IPS-18c (cell line): Measurements from ENCODE around the gene DLG4.

Source experiments
- H3K4me3 ChIP-seq: 2 replicates; pipeline ENCODE4 v1.7.0; 2013; ENCODE audit warnings: low read depth, mild to moderate bottlenecking, low read length, moderate library complexity; ENCODE audit not compliant: insufficient read depth
- H3K9me3 ChIP-seq: one replicate; pipeline ENCODE4 v1.6.1; 2013; ENCODE audit warnings: mild to moderate bottlenecking, low read length, moderate library complexity; ENCODE audit not compliant: control insufficient read depth, insufficient read depth

The DLG4 gene

DNA sequence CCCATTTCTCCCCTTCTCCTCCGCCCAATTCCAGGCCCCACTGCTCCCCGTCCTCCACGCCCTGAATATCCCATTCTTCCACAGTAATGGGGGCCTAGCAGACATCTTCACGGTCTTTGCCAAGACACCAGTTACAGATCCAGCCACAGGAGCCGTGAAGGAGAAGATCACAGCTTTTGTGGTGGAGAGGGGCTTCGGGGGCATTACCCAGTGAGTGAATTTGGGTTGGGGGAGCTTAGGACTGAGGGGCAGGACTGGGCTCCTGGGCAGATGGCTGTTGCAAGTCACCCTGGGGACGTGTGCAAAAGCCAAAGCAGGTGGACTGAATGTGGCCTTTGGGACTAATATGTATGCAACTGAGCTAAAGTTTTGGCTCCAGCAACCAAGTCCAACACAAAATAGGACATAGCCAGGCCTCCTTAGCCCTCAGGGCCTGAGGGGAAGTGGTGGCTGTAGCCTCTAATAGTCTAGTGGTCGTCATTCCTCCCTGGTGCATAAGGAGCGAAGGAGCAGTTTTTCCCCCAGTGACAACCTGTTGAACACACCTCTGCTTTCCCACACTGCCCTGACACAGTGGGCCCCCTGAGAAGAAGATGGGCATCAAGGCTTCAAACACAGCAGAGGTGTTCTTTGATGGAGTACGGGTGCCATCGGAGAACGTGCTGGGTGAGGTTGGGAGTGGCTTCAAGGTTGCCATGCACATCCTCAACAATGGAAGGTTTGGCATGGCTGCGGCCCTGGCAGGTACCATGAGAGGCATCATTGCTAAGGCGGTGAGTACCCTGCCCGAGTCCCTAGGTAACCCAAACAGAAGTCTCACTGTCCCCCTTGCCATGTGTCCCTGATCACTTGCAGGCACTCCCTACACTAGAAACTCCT, 2.7 kb upstream of the DLG4 start:
- Histone ChIP-seq H3K4me3 (no peak overlapping the region), H3K9me3 (no peaks in the 10 kb centered on the region)

DNA sequence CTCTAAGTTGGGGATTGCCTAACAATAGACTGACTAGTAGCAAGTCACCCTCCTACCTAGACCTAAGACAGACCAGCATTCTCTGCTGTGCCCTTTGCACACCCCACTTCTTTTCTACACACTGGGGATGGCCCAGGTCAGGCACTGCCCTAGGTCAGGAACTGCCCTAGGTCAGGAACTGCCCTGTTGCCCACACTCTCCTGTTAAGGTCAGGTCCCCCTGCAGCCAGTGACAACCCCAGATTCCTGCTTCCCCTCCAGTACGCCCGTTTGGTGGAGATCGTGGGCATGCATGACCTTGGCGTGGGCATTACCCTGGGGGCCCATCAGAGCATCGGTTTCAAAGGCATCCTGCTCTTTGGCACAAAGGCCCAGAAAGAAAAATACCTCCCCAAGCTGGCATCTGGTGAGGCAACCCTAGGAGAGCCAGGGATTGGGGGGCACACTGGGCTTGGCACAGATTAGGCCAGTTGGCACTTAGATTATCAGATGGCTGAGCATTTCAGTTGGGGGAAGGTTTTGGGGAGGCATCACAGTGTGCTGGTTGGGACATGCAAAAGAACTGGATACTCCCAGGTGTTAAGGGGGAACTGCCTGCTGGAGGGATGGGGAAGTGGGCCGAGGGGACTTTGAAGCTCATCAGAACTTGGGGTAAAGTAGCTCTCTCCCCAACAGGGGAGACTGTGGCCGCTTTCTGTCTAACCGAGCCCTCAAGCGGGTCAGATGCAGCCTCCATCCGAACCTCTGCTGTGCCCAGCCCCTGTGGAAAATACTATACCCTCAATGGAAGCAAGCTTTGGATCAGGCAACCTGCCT, 1.8 kb upstream of the DLG4 start:
- Histone ChIP-seq H3K4me3 (no peak overlapping the region), H3K9me3 (no peaks in the 10 kb centered on the region)

- Histone ChIP-seq H3K4me3 (peak overlapping the region; percentile 85), H3K9me3 (no peaks in the 10 kb centered on the region)
Measured at GRCh38 chr17:7220593-7221277, 1.1 kb upstream of the DLG4 start.

GRCh38 chr17:7219229-7219811, 316 bp downstream of the DLG4 start:
- Histone ChIP-seq H3K4me3 (peak overlapping the region; percentile 85; the same call in 1 of the 2 replicates), H3K9me3 (no peaks in the 10 kb centered on the region)

- H3K9me3 ChIP-seq = no peaks in the 10 kb centered on the region
- H3K4me3 ChIP-seq = 0 out of 2 replicates have a peak overlapping the region, but pooled peaks have one; percentile 85
Measured at GRCh38 chr17:7218758-7219157, 878 bp downstream of the DLG4 start.

DNA sequence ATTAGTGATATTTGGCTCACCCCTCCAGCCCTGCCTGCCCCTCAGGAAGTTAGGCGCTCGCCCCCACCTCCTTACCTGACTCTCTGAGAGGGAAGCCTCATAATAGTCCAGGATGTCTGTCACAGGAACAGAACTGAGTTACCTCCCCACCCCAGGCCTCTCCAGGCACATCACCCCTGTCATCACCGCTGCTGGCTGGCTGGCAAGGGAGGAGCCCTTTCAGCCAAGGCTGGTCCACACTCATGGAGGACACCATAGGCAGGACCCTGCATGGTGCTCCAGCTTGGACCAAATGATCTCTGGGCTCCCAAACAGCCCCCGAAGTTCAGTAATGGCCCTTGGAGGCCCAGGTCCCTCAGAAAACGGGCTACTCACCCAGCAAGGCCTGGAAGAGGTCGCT, 1.5 kb downstream of the DLG4 start:
- Histone ChIP-seq H3K9me3 (no peaks in the 10 kb centered on the region), H3K4me3 (no peak overlapping the region; the same call in 1 of the 2 replicates)

DNA sequence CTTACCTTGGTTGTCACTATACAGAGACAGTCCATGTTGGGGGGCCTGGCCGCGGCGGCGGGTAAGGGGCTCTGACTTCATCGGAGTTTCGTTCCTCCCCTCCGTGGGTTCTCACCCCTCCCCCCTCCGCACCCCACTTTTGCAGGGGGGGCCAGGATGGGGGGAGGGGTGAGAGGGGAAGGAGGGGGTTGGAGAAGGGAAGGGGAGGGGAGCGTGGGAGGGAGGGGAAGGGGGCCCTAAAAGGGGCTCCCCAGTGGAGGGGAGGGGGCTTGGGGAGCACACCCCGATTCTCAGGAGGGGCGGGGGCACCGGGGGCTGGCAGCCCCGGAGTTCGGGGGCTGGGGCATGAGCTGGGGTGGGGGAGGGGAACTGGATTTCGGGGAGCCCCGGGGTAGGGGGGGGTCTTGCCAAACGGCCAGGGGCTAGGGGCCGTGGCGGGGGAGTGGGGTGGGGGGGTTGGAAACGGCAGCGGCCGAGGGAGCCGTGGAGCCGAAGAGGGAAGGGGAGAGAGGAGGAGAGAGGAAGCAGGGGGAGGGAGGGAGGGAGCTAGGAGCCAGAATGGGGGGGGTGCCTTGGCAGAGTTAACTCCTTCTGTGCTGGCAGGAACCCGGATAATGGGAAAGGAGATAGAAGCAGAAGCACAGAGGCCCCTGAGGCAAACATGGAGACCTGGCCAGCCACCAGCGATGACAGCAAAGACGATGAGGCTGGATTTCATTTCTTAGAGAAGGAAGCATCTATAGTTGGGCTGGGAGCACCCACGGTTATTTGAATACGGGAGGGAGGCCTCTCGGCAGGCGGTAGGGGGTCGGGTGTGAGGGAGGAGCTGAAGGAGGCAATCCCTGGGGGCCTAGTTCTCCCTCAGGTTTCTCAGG, 2.3 kb downstream of the DLG4 start:
- H3K9me3 ChIP-seq = no peaks in the 10 kb centered on the region
- peak overlapping the region; percentile 48 for H3K4me3 ChIP-seq

DNA sequence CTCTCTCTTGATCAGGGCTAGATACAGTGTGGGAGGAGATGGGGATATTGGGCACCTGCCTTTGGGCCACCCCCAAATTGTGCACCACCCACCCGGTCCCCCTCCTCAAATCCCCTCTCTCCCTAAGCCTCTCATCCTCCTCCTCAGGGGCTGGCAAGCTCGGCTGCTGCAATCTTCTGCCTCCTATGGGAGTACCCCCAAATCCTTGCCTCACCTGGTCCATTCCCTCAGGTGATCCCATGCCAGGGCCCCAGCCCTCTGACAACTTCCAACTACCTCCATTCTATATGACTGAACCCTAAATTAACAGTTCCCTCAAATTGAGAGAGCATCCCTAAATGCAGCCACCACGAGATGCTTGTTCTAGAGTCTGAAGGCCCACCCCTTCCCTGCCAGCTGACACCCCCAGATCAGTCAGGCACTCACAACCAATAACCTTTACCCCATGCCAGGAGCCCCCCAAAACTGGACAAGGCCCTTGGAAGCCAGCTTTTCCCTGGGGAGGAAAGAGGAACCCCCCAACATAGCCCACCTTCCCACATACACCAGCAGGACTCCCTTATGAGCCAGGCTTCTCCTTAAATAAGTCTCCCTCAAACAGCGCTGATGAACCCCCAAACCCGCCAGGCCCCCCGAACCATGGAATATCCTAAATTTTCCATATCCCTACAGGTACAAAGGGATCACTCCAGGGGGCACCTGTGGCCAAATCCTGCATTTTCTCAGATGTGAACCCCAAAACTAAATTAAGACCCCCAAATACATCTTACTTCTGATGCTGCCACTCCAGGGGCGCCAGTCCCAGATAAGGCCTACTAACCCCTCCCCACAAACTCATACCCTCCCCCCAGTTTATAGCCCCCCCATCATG, 3.2 kb downstream of the DLG4 start:
- peak overlapping the region; percentile 48 for H3K4me3 ChIP-seq
- H3K9me3 ChIP-seq = no peaks in the 10 kb centered on the region

- peak overlapping the region; percentile 48 for H3K4me3 ChIP-seq
- no peaks in the 10 kb centered on the region for H3K9me3 ChIP-seq
Measured at GRCh38 chr17:7215652-7216180, 3.9 kb downstream of the DLG4 start.

- H3K4me3 ChIP-seq = peak overlapping the region; percentile 25; the same call in 1 of the 2 replicates
- H3K9me3 ChIP-seq = no peaks in the 10 kb centered on the region
Measured at GRCh38 chr17:7215136-7215638, 4.4 kb downstream of the DLG4 start.

DNA sequence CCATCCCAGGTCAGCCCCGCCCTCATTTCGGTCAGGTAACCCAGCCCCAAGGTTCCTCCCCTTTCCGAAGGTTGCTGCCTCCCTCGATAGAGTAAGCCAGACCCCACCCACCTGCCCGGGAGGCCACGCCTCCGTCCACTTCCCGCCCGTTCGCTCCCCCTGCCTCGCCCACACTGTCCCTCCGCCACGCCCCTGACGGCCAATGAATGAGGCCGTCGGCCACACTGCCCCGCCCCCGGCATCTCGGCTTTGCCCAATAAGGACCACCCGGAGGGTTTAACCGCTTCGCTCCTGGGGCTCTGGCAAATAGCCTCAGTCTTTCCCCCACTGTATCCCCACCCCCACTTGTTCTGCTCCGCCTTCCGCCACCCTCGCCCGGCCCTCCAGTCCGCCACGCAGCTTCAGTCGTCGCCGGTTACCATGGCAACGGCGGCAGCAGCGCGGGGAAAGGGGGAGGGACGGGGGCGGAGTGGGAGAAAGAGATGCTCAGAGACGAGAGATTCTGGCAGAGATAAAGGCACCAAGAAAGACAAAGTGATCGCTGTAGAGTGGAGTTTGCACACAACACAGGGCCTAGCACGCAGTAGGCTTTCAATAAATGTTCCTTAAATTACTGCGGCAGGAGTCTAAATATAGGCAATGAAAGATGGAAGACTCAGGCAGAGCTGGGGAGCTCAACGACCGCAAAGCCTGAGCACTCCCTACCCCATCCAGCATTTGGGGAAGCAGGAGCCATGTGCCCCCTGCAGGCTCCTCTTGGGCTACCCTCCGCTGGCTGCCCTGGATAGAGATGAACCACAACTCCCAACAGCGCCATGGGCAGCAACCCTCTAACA, 5.1 kb downstream of the DLG4 start:
- peak overlapping the region; percentile 42 for H3K4me3 ChIP-seq
- H3K9me3 ChIP-seq = no peaks in the 10 kb centered on the region

DNA sequence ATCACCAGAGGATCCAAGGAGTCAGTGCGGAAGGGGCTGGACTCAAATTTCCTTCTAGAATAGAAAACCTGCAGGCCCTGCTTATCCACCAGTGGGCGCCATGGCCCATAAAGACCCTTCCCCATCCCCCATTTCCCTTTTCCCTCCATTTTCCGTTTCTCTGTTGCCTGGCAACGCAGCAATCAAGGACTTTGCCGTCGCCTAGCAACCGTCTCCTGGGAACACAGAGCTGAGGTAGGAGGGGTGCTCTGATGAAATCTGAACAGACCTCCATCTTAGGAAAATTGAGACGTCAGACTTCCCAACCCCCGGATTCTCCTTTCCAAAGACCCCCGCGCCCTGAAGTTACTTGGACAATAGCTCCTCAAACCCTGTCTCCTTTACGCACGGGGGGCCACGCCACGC, 5.7 kb downstream of the DLG4 start:
- H3K9me3 ChIP-seq = no peaks in the 10 kb centered on the region
- peak overlapping the region; percentile 42; the same call in 1 of the 2 replicates for H3K4me3 ChIP-seq

GRCh38 chr17:7211491-7212273, 8.0 kb downstream of the DLG4 start:
- H3K4me3 ChIP-seq = peak overlapping the region; percentile 58
- no peaks in the 10 kb centered on the region for H3K9me3 ChIP-seq
